Loucy (cell line): ENCODE results near the gene CD58.

Experiments
- H2AFZ ChIP-seq: fragments of 200-600 bp; sonication (generic); 2 replicates; pipeline ENCODE4 v1.6.0; 2016; ENCODE audit warnings: antibody characterized with exemption, mild to moderate bottlenecking, low read length, moderate library complexity
- H3F3A ChIP-seq: fragments of 200-600 bp; 2 replicates; pipeline ENCODE4 v1.6.0; 2016; ENCODE audit warnings: antibody characterized with exemption, low read depth, mild to moderate bottlenecking
- H3K27me3 ChIP-seq: fragments of 200-600 bp; sonication (generic); 2 replicates; pipeline ENCODE4 v1.6.1; 2014; ENCODE audit warnings: low read length, mild to moderate bottlenecking; ENCODE audit not compliant: insufficient read depth, poor library complexity, severe bottlenecking
- H3K36me3 ChIP-seq: fragments of 200-600 bp; sonication (generic); 2 replicates; pipeline ENCODE4 v1.6.1; 2016; ENCODE audit warnings: low read length; ENCODE audit not compliant: insufficient read depth
- H3K4me1 ChIP-seq: fragments of 200-600 bp; sonication (generic); 2 replicates; pipeline ENCODE4 v1.5.1; 2014; ENCODE audit warnings: low read length, mild to moderate bottlenecking; ENCODE audit not compliant: insufficient read depth, poor library complexity, severe bottlenecking
- H3K4me2 ChIP-seq: fragments of 200-600 bp; sonication (generic); 2 replicates; pipeline ENCODE4 v1.6.0; 2014; ENCODE audit warnings: antibody characterized with exemption, low read length, low read depth, mild to moderate bottlenecking; ENCODE audit not compliant: poor library complexity, severe bottlenecking
- H3K4me3 ChIP-seq: fragments of 200-600 bp; sonication (generic); 2 replicates; pipeline ENCODE4 v1.5.1; 2014; ENCODE audit warnings: low read length, mild to moderate bottlenecking, mixed read lengths; ENCODE audit not compliant: poor library complexity, severe bottlenecking
- H3K79me2 ChIP-seq: fragments of 200-600 bp; sonication (generic); 2 replicates; pipeline ENCODE4 v1.6.1; 2014; ENCODE audit warnings: low read length; ENCODE audit not compliant: insufficient read depth
- H3K9ac ChIP-seq: fragments of 200-600 bp; sonication (generic); 2 replicates; pipeline ENCODE4 v1.6.0; 2014; ENCODE audit warnings: mild to moderate bottlenecking, low read depth, low read length, moderate library complexity; ENCODE audit not compliant: poor library complexity, severe bottlenecking
- H3K9me2 ChIP-seq: fragments of 200-600 bp; sonication (generic); replicated peaks from 2 replicates; pipeline ENCODE4 v1.6.1; 2016; ENCODE audit warnings: low read depth, low read length, mixed read lengths
- H3K9me3 ChIP-seq: fragments of 200-600 bp; sonication (generic); 2 replicates; pipeline ENCODE4 v1.6.1; 2014; ENCODE audit warnings: mild to moderate bottlenecking, antibody characterized with exemption, low read length, low read depth; ENCODE audit not compliant: insufficient read depth
- H4K20me1 ChIP-seq: fragments of 200-600 bp; sonication (generic); 2 replicates; pipeline ENCODE4 v1.6.0; 2014; ENCODE audit warnings: antibody characterized with exemption, low read length, mild to moderate bottlenecking; ENCODE audit not compliant: insufficient read depth, poor library complexity, severe bottlenecking
- CTCF ChIP-seq: fragments of 200-600 bp; sonication (generic); conservative IDR thresholded peaks from 2 replicates; pipeline ENCODE4 v1.5.1; 2014; ENCODE audit warnings: mild to moderate bottlenecking, antibody characterized with exemption, low read length
- EZH2phosphoT487 ChIP-seq: fragments of 200-600 bp; IDR thresholded peaks from 2 replicates; pipeline ENCODE4 v1.6.1; 2018; ENCODE audit warnings: antibody characterized with exemption, mild to moderate bottlenecking, moderate library complexity, borderline replicate concordance

CD58 gene

GRCh38 chr1:116528329-116529083 lies 42.3 kb downstream of the CD58 start:
- Histone ChIP-seq H3K9me2 (no peaks in the 10 kb centered on the region), H3K9me3 (peaks cover 9% of the 10 kb centered on the region; the same call in 1 of the 2 replicates), H3K9ac (no peak overlapping the region), H3F3A (no peaks in the 10 kb centered on the region), H3K79me2 (no peaks in the 10 kb centered on the region), H3K36me3 (peaks cover 17% of the 10 kb centered on the region; the same call in 1 of the 2 replicates), H4K20me1 (no peaks in the 10 kb centered on the region), H3K4me1 (no peaks in the 10 kb centered on the region), H3K4me2 (no peak overlapping the region), H3K27me3 (no peaks in the 10 kb centered on the region), H3K4me3 (no peak overlapping the region), H2AFZ (no peak overlapping the region)
- no peak for TF ChIP-seq EZH2phosphoT487
- no peak for TF ChIP-seq CTCF

- Histone ChIP-seq H3K79me2 (no peaks in the 10 kb centered on the region), H3K9ac (no peak overlapping the region), H3K9me3 (peaks cover 9% of the 10 kb centered on the region; the same call in 1 of the 2 replicates), H3K36me3 (no peaks in the 10 kb centered on the region), H3K27me3 (no peaks in the 10 kb centered on the region), H4K20me1 (no peaks in the 10 kb centered on the region), H3K4me3 (no peak overlapping the region), H2AFZ (no peak overlapping the region), H3K4me2 (no peak overlapping the region), H3F3A (no peaks in the 10 kb centered on the region), H3K9me2 (no peaks in the 10 kb centered on the region), H3K4me1 (no peaks in the 10 kb centered on the region)
- TF ChIP-seq CTCF (no peak), EZH2phosphoT487 (no peak)
These were observed 45.4 kb downstream of the CD58 start for GRCh38 chr1:116525440-116525839.

- H3K9me2 ChIP-seq = no peaks in the 10 kb centered on the region
- no peaks in the 10 kb centered on the region for H3K27me3 ChIP-seq
- no peaks in the 10 kb centered on the region for H3K36me3 ChIP-seq
- no peak overlapping the region for H3K4me3 ChIP-seq
- no peaks in the 10 kb centered on the region for H4K20me1 ChIP-seq
- H3F3A ChIP-seq = peaks cover 4% of the 10 kb centered on the region; the same call in 1 of the 2 replicates
- no peaks in the 10 kb centered on the region for H3K9me3 ChIP-seq
- no peak for TF ChIP-seq EZH2phosphoT487
- no peak for TF ChIP-seq CTCF
- no peak overlapping the region for H3K4me2 ChIP-seq
- peaks cover 12% of the 10 kb centered on the region for H3K4me1 ChIP-seq
- no peaks in the 10 kb centered on the region for H3K79me2 ChIP-seq
- H2AFZ ChIP-seq = no peak overlapping the region
- H3K9ac ChIP-seq = no peak overlapping the region
These were observed 49.6 kb downstream of the CD58 start for GRCh38 chr1:116521186-116521585.
